ENCODE results near the gene HTRA2.

HTRA2 gene

GRCh38 chr2:74527741-74528140 is 2.0 kb upstream of the HTRA2 start:
- H3K9ac ChIP-seq = no peak overlapping the region
- H3K4me2 ChIP-seq = peak overlapping the region; percentile 100; the same call in 1 of the 2 replicates
- no peaks in the 10 kb centered on the region for H4K20me1 ChIP-seq (ENCODE audit: insufficient read depth)
- no peak for TF ChIP-seq CTCF (conservative IDR thresholded peaks at IDR 0.05; ENCODE audit: low read depth, low read length)
- peaks cover 4% of the 10 kb centered on the region; the same call in 1 of the 2 replicates for H3K36me3 ChIP-seq (ENCODE audit: insufficient read depth)
- peaks cover 22% of the 10 kb centered on the region for H3K4me1 ChIP-seq (ENCODE audit: low read depth, poor library complexity, severe bottlenecking)
- H3K27ac ChIP-seq = no peak overlapping the region
- peaks cover 30% of the 10 kb centered on the region for H3K79me2 ChIP-seq (ENCODE audit: insufficient read depth, low read depth)
- no peaks in the 10 kb centered on the region for H3K27me3 ChIP-seq (ENCODE audit: insufficient read depth, low read depth)
- no peak overlapping the region for H2AFZ ChIP-seq (ENCODE audit: low read depth)
- no peak overlapping the region for H3K4me3 ChIP-seq (IDR thresholded peaks at IDR 0.05; ENCODE audit: insufficient read depth, low read depth, low read length)

GRCh38 chr2:74528600-74529356 is 955 bp upstream of the HTRA2 start:
- Histone ChIP-seq H3K4me3 (IDR thresholded peaks at IDR 0.05; ENCODE audit: insufficient read depth, low read depth, low read length) (no peak overlapping the region), H4K20me1 (ENCODE audit: insufficient read depth) (no peaks in the 10 kb centered on the region), H3K27ac (peak overlapping the region; percentile 71), H3K4me2 (peak overlapping the region; percentile 100), H2AFZ (ENCODE audit: low read depth) (peak overlapping the region; percentile 72), H3K36me3 (ENCODE audit: insufficient read depth) (peaks cover 4% of the 10 kb centered on the region; the same call in 1 of the 2 replicates), H3K9ac (peak overlapping the region; percentile 91), H3K27me3 (ENCODE audit: insufficient read depth, low read depth) (no peaks in the 10 kb centered on the region), H3K79me2 (ENCODE audit: insufficient read depth, low read depth) (peaks cover 30% of the 10 kb centered on the region), H3K4me1 (ENCODE audit: low read depth, poor library complexity, severe bottlenecking) (peaks cover 22% of the 10 kb centered on the region)
- TF ChIP-seq CTCF (conservative IDR thresholded peaks at IDR 0.05; ENCODE audit: low read depth, low read length) = no peak

DNA sequence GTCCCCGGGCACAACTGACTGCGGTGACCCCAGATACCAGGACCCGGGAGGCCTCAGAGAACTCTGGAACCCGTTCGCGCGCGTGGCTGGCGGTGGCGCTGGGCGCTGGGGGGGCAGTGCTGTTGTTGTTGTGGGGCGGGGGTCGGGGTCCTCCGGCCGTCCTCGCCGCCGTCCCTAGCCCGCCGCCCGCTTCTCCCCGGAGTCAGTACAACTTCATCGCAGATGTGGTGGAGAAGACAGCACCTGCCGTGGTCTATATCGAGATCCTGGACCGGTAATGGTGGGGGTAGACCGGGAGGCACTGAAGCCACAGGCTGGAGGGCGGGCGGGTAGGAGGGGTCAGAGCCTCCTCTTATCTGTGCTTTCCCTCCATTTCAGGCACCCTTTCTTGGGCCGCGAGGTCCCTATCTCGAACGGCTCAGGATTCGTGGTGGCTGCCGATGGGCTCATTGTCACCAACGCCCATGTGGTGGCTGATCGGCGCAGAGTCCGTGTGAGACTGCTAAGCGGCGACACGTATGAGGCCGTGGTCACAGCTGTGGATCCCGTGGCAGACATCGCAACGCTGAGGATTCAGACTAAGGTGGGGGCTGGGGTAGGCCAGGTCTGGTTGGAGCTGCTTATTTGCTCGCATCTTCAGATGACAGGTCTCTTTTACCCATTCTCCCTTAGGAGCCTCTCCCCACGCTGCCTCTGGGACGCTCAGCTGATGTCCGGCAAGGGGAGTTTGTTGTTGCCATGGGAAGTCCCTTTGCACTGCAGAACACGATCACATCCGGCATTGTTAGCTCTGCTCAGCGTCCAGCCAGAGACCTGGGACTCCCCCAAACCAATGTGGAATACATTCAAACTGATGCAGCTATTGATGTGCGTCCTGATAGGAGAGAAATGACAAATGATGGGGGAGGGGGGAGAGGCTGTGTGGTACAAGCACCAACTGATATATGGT is 780 bp downstream of the HTRA2 start:
- Histone ChIP-seq H3K27me3 (ENCODE audit: insufficient read depth, low read depth) (no peaks in the 10 kb centered on the region), H3K9ac (peak overlapping the region; percentile 91), H3K36me3 (ENCODE audit: insufficient read depth) (peaks cover 4% of the 10 kb centered on the region; the same call in 1 of the 2 replicates), H4K20me1 (ENCODE audit: insufficient read depth) (no peaks in the 10 kb centered on the region), H2AFZ (ENCODE audit: low read depth) (peak overlapping the region; percentile 65), H3K27ac (peak overlapping the region; percentile 71), H3K4me3 (IDR thresholded peaks at IDR 0.05; ENCODE audit: insufficient read depth, low read depth, low read length) (peak overlapping the region; percentile 72), H3K4me2 (peak overlapping the region; percentile 90), H3K79me2 (ENCODE audit: insufficient read depth, low read depth) (peaks cover 30% of the 10 kb centered on the region), H3K4me1 (ENCODE audit: low read depth, poor library complexity, severe bottlenecking) (peaks cover 22% of the 10 kb centered on the region)
- no peak for TF ChIP-seq CTCF (conservative IDR thresholded peaks at IDR 0.05; ENCODE audit: low read depth, low read length)

DNA sequence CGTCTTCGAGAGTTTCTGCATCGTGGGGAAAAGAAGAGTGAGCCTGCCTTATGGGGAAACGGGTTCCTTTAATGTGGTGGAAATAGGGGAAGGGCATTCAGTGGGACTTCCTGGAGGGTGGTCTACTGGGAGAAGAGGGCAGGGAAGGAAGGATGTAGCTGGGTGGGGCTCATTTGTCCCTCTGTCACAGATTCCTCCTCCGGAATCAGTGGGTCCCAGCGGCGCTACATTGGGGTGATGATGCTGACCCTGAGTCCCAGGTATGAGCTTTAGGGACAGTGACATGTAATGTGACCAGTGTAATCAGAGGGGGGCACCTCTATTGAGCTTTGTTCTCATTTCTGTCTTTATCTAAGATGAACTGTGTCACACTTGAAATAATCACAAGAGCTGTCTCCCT is 1.9 kb downstream of the HTRA2 start:
- no peak overlapping the region for H2AFZ ChIP-seq (ENCODE audit: low read depth)
- H3K4me1 ChIP-seq (ENCODE audit: low read depth, poor library complexity, severe bottlenecking) = peaks cover 22% of the 10 kb centered on the region
- no peak for TF ChIP-seq CTCF (conservative IDR thresholded peaks at IDR 0.05; ENCODE audit: low read depth, low read length)
- peak overlapping the region; percentile 90; the same call in 1 of the 2 replicates for H3K4me2 ChIP-seq
- no peaks in the 10 kb centered on the region for H4K20me1 ChIP-seq (ENCODE audit: insufficient read depth)
- H3K36me3 ChIP-seq (ENCODE audit: insufficient read depth) = peaks cover 2% of the 10 kb centered on the region; the same call in 1 of the 2 replicates
- no peak overlapping the region for H3K9ac ChIP-seq
- H3K27ac ChIP-seq = no peak overlapping the region
- H3K27me3 ChIP-seq (ENCODE audit: insufficient read depth, low read depth) = no peaks in the 10 kb centered on the region
- no peak overlapping the region for H3K4me3 ChIP-seq (IDR thresholded peaks at IDR 0.05; ENCODE audit: insufficient read depth, low read depth, low read length)
- H3K79me2 ChIP-seq (ENCODE audit: insufficient read depth, low read depth) = peaks cover 30% of the 10 kb centered on the region
